WTC11 (cell line): ENCODE measurements around the gene SH3BP4. TPM values are rescaled to one million over a fixed set of nuclear protein-coding genes. Genes with fewer than 3 reads are reported as not detected.
A peak's percentile ranks its signal among the peaks of the same experiment; 100 is the strongest.

Source experiments
- ATAC-seq: fragments of 200-7000 bp; cut with Tn5 transposase; 2 replicates; pipeline ENCODE4 v1.10.0; 2021; ENCODE audit warnings: mild to moderate bottlenecking, moderate library complexity
- CTCF ChIA-PET: fragments of 300-600 bp; sonication (Branson Sonifier 250); formaldehyde crosslinking; loops from one replicate; lab custom pipeline; 2021; ENCODE audit warnings: antibody characterized with exemption; lab: Charles Lee
- POLR2A ChIA-PET: fragments of 350-600 bp; sonication (Branson Sonifier 250); formaldehyde crosslinking; loops from one replicate; lab custom pipeline; 2021; ENCODE audit warnings: antibody characterized with exemption; lab: Charles Lee
- DNase-seq: peaks from one replicate; pipeline ENCODE4 v3.0.0; 2021; ENCODE audit warnings: low spot score
- H3K27ac Mint-ChIP-seq: 2 replicates; pipeline ENCODE4 v1.8.0; 2021; ENCODE audit warnings: mixed read lengths
- H3K27me3 Mint-ChIP-seq: 2 replicates; pipeline ENCODE4 v1.8.0; 2021; ENCODE audit warnings: low read depth, mild to moderate bottlenecking, moderate library complexity, mixed read lengths
- H3K36me3 Mint-ChIP-seq: 2 replicates; pipeline ENCODE4 v1.8.0; 2021; ENCODE audit warnings: mixed read lengths
- H3K4me1 Mint-ChIP-seq: 2 replicates; pipeline ENCODE4 v1.8.0; 2022; ENCODE audit warnings: mixed read lengths
- H3K4me3 Mint-ChIP-seq: 2 replicates; pipeline ENCODE4 v1.8.0; 2021; ENCODE audit warnings: mild to moderate bottlenecking, moderate library complexity, mixed read lengths
- H3K9me3 Mint-ChIP-seq: 2 replicates; pipeline ENCODE4 v1.8.0; 2021; ENCODE audit warnings: mixed read lengths
- CREM ChIP-seq: sonication (generic); formaldehyde crosslinking; IDR thresholded peaks from 2 replicates; pipeline ENCODE4 v1.8.1; 2022; ENCODE audit warnings: mild to moderate bottlenecking, missing genetic modification reagents, moderate library complexity
- EMX1 ChIP-seq: fragments of 250-450 bp; sonication (Bioruptor Pico); IDR thresholded peaks from 2 replicates; pipeline ENCODE4 v1.8.0; 2021; ENCODE audit warnings: mild to moderate bottlenecking
- ERG ChIP-seq: fragments of 250-450 bp; sonication (Bioruptor Pico); IDR thresholded peaks from 2 replicates; pipeline ENCODE4 v1.8.0; 2021; ENCODE audit warnings: mild to moderate bottlenecking
- FOXP1 ChIP-seq: sonication (generic); formaldehyde crosslinking; IDR thresholded peaks from 2 replicates; pipeline ENCODE4 v1.8.0; 2022; ENCODE audit warnings: missing genetic modification reagents, mild to moderate bottlenecking, moderate library complexity, borderline replicate concordance
- GTF2I ChIP-seq: fragments of 250-450 bp; sonication (Bioruptor Pico); conservative IDR thresholded peaks from 2 replicates; pipeline ENCODE4 v1.4.0; 2021; ENCODE audit warnings: mild to moderate bottlenecking
- IRF2 ChIP-seq: sonication (generic); formaldehyde crosslinking; IDR thresholded peaks from 2 replicates; pipeline ENCODE4 v1.8.0; 2022; ENCODE audit warnings: low read depth, missing genetic modification reagents, borderline replicate concordance
- JUN ChIP-seq: sonication (generic); formaldehyde crosslinking; IDR thresholded peaks from 2 replicates; pipeline ENCODE4 v1.8.0; 2023; ENCODE audit warnings: mild to moderate bottlenecking, missing genetic modification reagents
- MXD4 ChIP-seq: fragments of 250-450 bp; sonication (Bioruptor Pico); IDR thresholded peaks from 2 replicates; pipeline ENCODE4 v1.8.0; 2021; ENCODE audit warnings: mild to moderate bottlenecking, moderate library complexity, borderline replicate concordance
- MYBL2 ChIP-seq: sonication (generic); formaldehyde crosslinking; IDR thresholded peaks from 2 replicates; pipeline ENCODE4 v1.8.1; 2023; ENCODE audit warnings: mild to moderate bottlenecking, moderate library complexity, missing genetic modification reagents
- NFE2L1 ChIP-seq: sonication (generic); formaldehyde crosslinking; IDR thresholded peaks from 2 replicates; pipeline ENCODE4 v1.8.1; 2023; ENCODE audit warnings: missing genetic modification reagents
- NFYB ChIP-seq: sonication (generic); formaldehyde crosslinking; conservative IDR thresholded peaks from 2 replicates; pipeline ENCODE4 v1.8.0; 2022; ENCODE audit warnings: low read depth, missing genetic modification reagents
- NR2C2 ChIP-seq: sonication (generic); formaldehyde crosslinking; IDR thresholded peaks from 2 replicates; pipeline ENCODE4 v1.8.0; 2022; ENCODE audit warnings: mild to moderate bottlenecking, missing genetic modification reagents
- RELA ChIP-seq: sonication (generic); formaldehyde crosslinking; IDR thresholded peaks from 2 replicates; pipeline ENCODE4 v1.8.1; 2022; ENCODE audit warnings: missing genetic modification reagents, mild to moderate bottlenecking, borderline replicate concordance
- SMAD3 ChIP-seq: sonication (generic); formaldehyde crosslinking; IDR thresholded peaks from 2 replicates; pipeline ENCODE4 v1.8.0; 2022; ENCODE audit warnings: missing genetic modification reagents, mild to moderate bottlenecking, borderline replicate concordance
- TCF7 ChIP-seq: sonication (generic); formaldehyde crosslinking; IDR thresholded peaks from 2 replicates; pipeline ENCODE4 v1.8.0; 2022; ENCODE audit warnings: mild to moderate bottlenecking, low read depth, missing genetic modification reagents, moderate library complexity
- TEAD4 ChIP-seq: sonication (generic); formaldehyde crosslinking; IDR thresholded peaks from 2 replicates; pipeline ENCODE4 v1.8.0; 2022; ENCODE audit warnings: mild to moderate bottlenecking, missing genetic modification reagents
- ZNF121 ChIP-seq: sonication (generic); formaldehyde crosslinking; IDR thresholded peaks from 2 replicates; pipeline ENCODE4 v1.8.0; 2023; ENCODE audit warnings: missing genetic modification reagents
- ZNF138 ChIP-seq: sonication (generic); formaldehyde crosslinking; conservative IDR thresholded peaks from 2 replicates; pipeline ENCODE4 v1.8.1; 2022; ENCODE audit warnings: mild to moderate bottlenecking, moderate library complexity, missing genetic modification reagents
- ZNF281 ChIP-seq: sonication (generic); formaldehyde crosslinking; IDR thresholded peaks from 2 replicates; pipeline ENCODE4 v1.8.0; 2023; ENCODE audit warnings: mild to moderate bottlenecking, missing genetic modification reagents
- ZNF416 ChIP-seq: fragments of 250-450 bp; sonication (Bioruptor Pico); IDR thresholded peaks from 2 replicates; pipeline ENCODE4 v1.9.0; 2021; ENCODE audit warnings: mild to moderate bottlenecking, inconsistent platforms
- ZNF423 ChIP-seq: fragments of 250-450 bp; sonication (Bioruptor Pico); IDR thresholded peaks from 2 replicates; pipeline ENCODE4 v2.1.2; 2022; ENCODE audit warnings: mild to moderate bottlenecking, moderate library complexity
- ZSCAN18 ChIP-seq: fragments of 250-450 bp; sonication (Bioruptor Pico); IDR thresholded peaks from 2 replicates; pipeline ENCODE4 v2.1.2; 2022; ENCODE audit warnings: mild to moderate bottlenecking, moderate library complexity
- total RNA-seq: library from RNA; stranded (reverse); gene quantifications from 3 replicates; pipeline ENCODE4 v1.2.3, GENCODE V29; 2021
- TF ChIP-seq, protein P1 (sequence below): sonication (generic); formaldehyde crosslinking; IDR thresholded peaks from 2 replicates; pipeline ENCODE4 v1.8.0; 2022; ENCODE audit warnings: mild to moderate bottlenecking, missing genetic modification reagents
- TF ChIP-seq, protein P2 (sequence below): sonication (generic); formaldehyde crosslinking; IDR thresholded peaks from 2 replicates; pipeline ENCODE4 v1.8.0; 2022; ENCODE audit warnings: mild to moderate bottlenecking, missing genetic modification reagents

Gene SH3BP4
- total RNA-seq, 1 experiment from 2014 or later, result 44.4 TPM

DNA sequence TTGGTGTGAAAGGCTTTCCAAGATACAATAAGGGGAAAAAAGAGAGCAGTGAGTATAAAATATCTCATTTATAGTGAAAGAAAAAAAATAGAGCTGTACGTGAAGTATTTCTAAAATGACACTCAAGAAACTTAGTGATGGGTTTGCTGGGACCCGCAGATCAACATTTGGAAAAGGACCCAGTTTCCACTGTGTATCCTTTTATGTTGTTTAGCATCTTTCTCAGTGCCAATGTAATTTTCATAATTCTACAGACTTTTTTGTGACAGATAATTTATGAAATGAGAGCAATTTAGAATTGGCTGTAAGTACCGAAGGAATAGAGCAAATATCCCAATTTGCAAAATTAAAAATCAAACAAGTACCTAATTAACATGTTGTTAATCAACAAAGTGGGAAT is 116.9 kb downstream of the SH3BP4 start (continued):
- no peak for TF ChIP-seq ZNF423 (CRISPR knock-in tag)
- TF ChIP-seq ZNF281 (CRISPR knock-in tag), result no peak
- TF ChIP-seq ZNF138, result no peak
- TF ChIP-seq ZNF416 (CRISPR knock-in tag), result no peak
- no peak for TF ChIP-seq ZNF121 (CRISPR knock-in tag)
- no peak for TF ChIP-seq JUN (CRISPR knock-in tag)
- TF ChIP-seq, protein P1, sequence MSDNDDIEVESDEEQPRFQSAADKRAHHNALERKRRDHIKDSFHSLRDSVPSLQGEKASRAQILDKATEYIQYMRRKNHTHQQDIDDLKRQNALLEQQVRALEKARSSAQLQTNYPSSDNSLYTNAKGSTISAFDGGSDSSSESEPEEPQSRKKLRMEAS (CRISPR knock-in tag), result no peak
- TF ChIP-seq ZSCAN18 (CRISPR knock-in tag), result no peak
- no peak for TF ChIP-seq MYBL2 (CRISPR knock-in tag)

- Mint-ChIP-seq H3K36me3 (no peaks in the 10 kb centered on the region), H3K4me1 (peaks cover 25% of the 10 kb centered on the region), H3K4me3 (no peak overlapping the region), H3K9me3 (no peaks in the 10 kb centered on the region), H3K27me3 (no peaks in the 10 kb centered on the region), H3K27ac (peak overlapping the region; percentile 61)
- ChIA-PET POLR2A (no interaction called here), CTCF (interaction anchor here (0.6 to 1.1 kb wide), 4 partner anchors 11 to 525 kb away, joined by 3 to 5 read pairs (median 3); no protein-coding TSS in a partner anchor)
- ATAC-seq (peak; percentile 86), DNase-seq (peak; percentile 30)
- TF ChIP-seq EMX1 (CRISPR knock-in tag), result no peak
- no peak for TF ChIP-seq ZNF281 (CRISPR knock-in tag)
- no peak for TF ChIP-seq SMAD3 (CRISPR knock-in tag)
- TF ChIP-seq NFE2L1 (CRISPR knock-in tag), result no peak
- no peak for TF ChIP-seq NFYB
- TF ChIP-seq FOXP1 (CRISPR knock-in tag), result no peak
- peak; percentile 8; the same call in 1 of the 2 replicates for TF ChIP-seq ZNF423 (CRISPR knock-in tag)
These were observed 118.4 kb downstream of the SH3BP4 start for GRCh38 chr2:235070063-235070706.

GRCh38 chr2:235073868-235074413 is 122.1 kb downstream of the SH3BP4 start:
- peaks cover 16% of the 10 kb centered on the region for H3K4me1 Mint-ChIP-seq
- H3K27me3 Mint-ChIP-seq, result no peaks in the 10 kb centered on the region
- H3K36me3 Mint-ChIP-seq, result no peaks in the 10 kb centered on the region
- ChIA-PET CTCF (no interaction called here), POLR2A (no interaction called here)
- ATAC-seq (no peak), DNase-seq (no peak)
- no peak overlapping the region for H3K27ac Mint-ChIP-seq
- H3K4me3 Mint-ChIP-seq, result no peak overlapping the region
- no peaks in the 10 kb centered on the region for H3K9me3 Mint-ChIP-seq
- TF ChIP-seq NR2C2 (CRISPR knock-in tag), result no peak
- TF ChIP-seq RELA (CRISPR knock-in tag), result no peak
- no peak for TF ChIP-seq ERG
- TF ChIP-seq, protein P2, sequence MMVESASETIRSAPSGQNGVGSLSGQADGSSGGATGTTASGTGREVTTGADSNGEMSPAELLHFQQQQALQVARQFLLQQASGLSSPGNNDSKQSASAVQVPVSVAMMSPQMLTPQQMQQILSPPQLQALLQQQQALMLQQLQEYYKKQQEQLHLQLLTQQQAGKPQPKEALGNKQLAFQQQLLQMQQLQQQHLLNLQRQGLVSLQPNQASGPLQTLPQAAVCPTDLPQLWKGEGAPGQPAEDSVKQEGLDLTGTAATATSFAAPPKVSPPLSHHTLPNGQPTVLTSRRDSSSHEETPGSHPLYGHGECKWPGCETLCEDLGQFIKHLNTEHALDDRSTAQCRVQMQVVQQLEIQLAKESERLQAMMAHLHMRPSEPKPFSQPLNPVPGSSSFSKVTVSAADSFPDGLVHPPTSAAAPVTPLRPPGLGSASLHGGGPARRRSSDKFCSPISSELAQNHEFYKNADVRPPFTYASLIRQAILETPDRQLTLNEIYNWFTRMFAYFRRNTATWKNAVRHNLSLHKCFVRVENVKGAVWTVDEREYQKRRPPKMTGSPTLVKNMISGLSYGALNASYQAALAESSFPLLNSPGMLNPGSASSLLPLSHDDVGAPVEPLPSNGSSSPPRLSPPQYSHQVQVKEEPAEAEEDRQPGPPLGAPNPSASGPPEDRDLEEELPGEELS (CRISPR knock-in tag), result no peak
- TF ChIP-seq TCF7, result no peak
- no peak for TF ChIP-seq TEAD4 (CRISPR knock-in tag)
- TF ChIP-seq CREM (CRISPR knock-in tag), result no peak
- no peak for TF ChIP-seq MXD4
- no peak for TF ChIP-seq FOXP1 (CRISPR knock-in tag)
- no peak for TF ChIP-seq IRF2
- TF ChIP-seq GTF2I (CRISPR knock-in tag), result no peak
